GM18511 (cell line): ENCODE data around the gene SLC25A38.

ENCODE experiments used
- ATAC-seq: cut with Tn5 transposase; IDR thresholded peaks from one replicate; pipeline ENCODE4 v1.9.1; 2021; ENCODE audit warnings: mild to moderate bottlenecking, moderate library complexity; ENCODE audit not compliant: unreplicated experiment

The SLC25A38 gene

DNA sequence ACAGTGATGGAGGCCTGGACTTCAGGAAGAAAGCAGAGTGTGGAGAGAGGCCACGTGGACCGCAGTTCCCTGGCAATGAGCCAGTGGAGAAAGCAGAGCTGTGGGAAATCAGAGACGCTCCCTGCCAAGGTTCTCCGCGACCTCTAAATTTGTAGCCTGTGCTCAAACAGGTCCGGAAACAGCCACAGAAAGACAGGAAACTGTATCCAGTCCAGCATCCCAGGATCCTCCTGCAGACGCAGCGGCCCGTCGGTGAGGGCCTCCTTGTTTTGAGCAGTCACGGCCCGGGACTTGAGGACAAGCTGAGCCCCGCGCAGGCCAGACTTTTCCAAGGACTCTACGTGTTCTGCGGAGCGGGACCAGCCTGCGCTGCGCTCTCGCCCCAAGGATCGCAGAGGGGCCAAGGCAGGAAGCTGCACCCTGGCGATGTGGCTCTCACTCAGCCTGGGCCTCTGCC, 45.6 kb downstream of the SLC25A38 start:
- ATAC-seq: no peak

DNA sequence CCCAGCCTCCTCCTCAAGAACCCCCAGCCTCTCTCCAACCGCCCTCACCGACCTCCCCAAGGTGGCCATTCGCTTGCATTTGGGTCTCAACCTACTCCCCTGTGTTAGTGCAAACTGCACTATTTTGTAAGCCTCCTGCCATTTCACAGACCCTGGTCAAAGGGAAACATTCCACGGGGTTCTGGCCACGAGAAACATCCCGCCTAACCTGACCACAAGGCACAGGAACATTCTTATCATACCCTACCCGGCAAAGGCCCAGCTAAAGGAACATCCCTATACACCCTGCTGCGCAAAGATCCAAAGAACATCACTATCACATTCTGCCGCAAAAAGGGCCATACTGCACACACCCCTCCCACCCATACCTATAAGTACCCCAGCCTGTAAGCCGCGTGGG, 46.3 kb downstream of the SLC25A38 start:
- ATAC-seq: no peak

- ATAC-seq: no peak
These were observed 49.2 kb downstream of the SLC25A38 start for GRCh38 chr3:39432342-39432741.

DNA sequence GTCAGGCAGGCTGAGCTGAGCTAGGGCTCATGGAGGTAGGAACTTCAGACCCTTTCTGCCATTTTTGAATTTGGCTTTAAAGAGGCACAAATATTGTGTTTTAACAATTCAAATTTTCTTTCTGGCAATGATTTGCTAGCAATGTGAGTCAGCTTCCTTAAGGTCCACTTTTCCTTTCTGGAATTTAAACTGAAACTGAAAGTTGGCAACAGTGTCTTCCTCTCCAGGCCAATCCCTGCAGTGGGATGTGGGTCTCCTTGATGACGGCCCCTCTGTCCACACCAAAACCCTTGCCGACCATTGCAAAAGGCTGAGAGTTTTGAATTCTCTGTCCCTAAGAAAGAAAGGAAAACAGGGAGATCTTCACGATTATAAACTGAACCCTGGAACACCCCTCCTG, 50.5 kb downstream of the SLC25A38 start:
- ATAC-seq: no peak

GRCh38 chr3:39434574-39434973, 51.4 kb downstream of the SLC25A38 start:
- ATAC-seq: peak; percentile 73

DNA sequence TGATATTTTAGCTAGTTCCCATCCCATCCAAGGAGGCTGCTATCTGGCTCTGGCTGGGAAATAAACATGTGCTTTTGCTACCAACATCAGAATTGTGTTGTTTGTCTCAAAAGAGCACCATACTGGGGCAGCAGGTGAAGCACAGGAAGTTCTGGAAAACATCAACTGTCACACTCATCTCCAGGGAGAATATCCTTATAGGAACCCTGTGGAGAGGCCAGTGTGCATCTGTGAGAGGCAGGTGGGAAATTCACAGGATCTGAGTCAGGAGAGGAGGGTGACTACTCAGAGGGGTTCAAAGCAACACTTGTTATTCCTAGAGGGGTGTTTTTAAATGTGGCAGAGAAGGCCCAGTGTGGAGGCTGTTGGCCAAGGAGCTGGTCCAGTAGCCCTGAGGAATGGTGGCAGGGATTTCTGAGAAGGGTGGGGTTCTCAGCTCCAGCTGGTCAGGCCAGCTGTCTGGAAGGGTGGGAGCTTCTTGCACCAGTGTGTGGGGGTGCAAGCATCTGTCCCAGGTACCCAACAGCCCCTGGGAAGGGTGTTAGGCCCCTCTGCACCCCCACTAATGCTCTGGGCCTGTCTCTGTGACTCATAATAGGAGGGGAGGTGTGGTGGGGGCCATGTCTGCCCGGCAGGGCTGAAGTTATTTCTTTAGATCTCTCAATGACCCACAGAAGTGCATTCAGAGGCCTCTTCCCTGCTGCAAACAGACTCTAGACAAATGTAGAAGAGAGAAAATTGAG, 52.0 kb downstream of the SLC25A38 start:
- peak; percentile 14 for ATAC-seq

- no peak for ATAC-seq
These were observed 55.7 kb downstream of the SLC25A38 start for GRCh38 chr3:39438880-39439279.

DNA sequence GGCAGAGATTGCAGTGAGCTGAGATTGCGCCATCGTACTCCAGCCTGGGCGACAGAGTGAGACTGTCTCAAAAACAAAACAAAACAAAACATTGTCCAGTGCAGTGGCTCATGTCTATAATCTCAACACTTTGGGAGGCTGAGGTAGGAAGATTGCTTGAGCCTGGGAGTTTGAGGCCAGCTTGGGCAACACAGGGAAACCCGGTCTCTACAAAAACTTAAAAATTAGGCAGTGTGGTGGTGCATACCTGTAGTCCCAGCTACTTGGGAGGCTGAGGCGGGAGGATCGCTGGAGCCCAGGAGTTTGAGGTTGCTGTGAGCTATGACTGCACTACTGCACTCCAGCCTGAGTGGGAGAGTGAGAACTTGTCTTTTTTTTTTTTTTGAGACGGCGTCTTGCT, 57.1 kb downstream of the SLC25A38 start:
- ATAC-seq: no peak

DNA sequence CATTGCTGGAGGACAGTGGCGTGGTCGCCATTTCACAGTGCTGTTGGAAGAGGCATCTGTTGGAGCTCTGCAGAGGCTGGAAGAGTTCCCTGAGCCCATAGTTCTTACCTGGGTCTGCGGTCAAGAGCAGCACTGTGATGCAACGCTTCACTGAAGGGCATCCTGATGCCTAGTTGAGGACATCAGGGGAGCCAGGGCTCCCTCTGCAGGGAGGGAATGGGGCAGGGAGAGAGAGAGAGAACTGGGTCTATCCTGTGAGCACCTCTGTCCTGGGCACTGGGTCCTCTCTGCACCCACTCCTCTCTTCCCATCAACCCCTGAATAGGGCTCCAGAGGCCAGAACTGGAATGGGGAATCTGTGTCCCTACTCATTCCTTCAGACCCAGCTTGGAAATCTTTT, 60.4 kb downstream of the SLC25A38 start:
- no peak for ATAC-seq

GRCh38 chr3:39445927-39446326, 62.8 kb downstream of the SLC25A38 start:
- no peak for ATAC-seq

DNA sequence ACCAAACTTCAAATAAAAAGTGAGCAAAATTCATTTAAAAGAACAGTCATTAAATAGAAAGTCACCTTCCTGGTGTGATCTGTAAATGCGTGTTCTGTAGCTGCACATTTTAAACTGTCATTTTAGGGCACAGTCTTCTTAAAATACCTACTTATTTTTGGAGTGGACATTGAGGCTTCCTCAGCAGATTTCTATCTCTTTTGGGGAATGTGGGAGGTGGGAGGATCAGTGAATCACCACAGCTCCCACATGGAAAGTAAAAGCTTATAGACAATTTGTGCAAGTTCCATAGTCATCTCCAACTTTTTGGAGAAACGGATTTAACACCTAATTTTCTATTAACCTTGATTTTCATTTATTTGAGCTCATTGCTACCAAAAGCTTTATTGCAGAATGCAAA, 63.3 kb downstream of the SLC25A38 start:
- no peak for ATAC-seq
